ACC112 (cell line): ENCODE measurements around the gene TNNC1.

Experiments used
- H2AFZ ChIP-seq: fragments of 200-600 bp; sonication (generic); one replicate; pipeline ENCODE4 v1.6.0; 2017; ENCODE audit warnings: antibody characterized with exemption, low read length; ENCODE audit not compliant: unreplicated experiment
- H3K27ac ChIP-seq: fragments of 200-600 bp; sonication (generic); 2 replicates; pipeline ENCODE4 v1.5.1; 2014; ENCODE audit warnings: low read depth, mild to moderate bottlenecking, antibody characterized with exemption, low read length, moderate library complexity
- H3K27me3 ChIP-seq: fragments of 200-600 bp; sonication (generic); 2 replicates; pipeline ENCODE4 v1.6.1; 2014; ENCODE audit warnings: mild to moderate bottlenecking, antibody characterized with exemption, low read length, moderate library complexity, mixed read lengths; ENCODE audit not compliant: insufficient read depth
- H3K36me3 ChIP-seq: fragments of 200-600 bp; sonication (generic); 2 replicates; pipeline ENCODE4 v1.6.1; 2016; ENCODE audit warnings: mild to moderate bottlenecking, antibody characterized with exemption, low read length, moderate library complexity, mixed read lengths; ENCODE audit not compliant: insufficient read depth
- H3K4me1 ChIP-seq: fragments of 200-600 bp; sonication (generic); one replicate; pipeline ENCODE4 v1.6.1; 2016; ENCODE audit warnings: low read length, mixed read lengths; ENCODE audit not compliant: insufficient read depth, unreplicated experiment, control insufficient read depth
- H3K4me3 ChIP-seq: fragments of 200-600 bp; sonication (generic); 2 replicates; pipeline ENCODE4 v1.5.1; 2014; ENCODE audit warnings: mild to moderate bottlenecking, low read depth, low read length
- H3K79me2 ChIP-seq: fragments of 200-600 bp; sonication (generic); one replicate; pipeline ENCODE4 v1.6.0; 2016; ENCODE audit warnings: low read length; ENCODE audit not compliant: control insufficient read depth, unreplicated experiment, insufficient read depth

The TNNC1 gene

DNA sequence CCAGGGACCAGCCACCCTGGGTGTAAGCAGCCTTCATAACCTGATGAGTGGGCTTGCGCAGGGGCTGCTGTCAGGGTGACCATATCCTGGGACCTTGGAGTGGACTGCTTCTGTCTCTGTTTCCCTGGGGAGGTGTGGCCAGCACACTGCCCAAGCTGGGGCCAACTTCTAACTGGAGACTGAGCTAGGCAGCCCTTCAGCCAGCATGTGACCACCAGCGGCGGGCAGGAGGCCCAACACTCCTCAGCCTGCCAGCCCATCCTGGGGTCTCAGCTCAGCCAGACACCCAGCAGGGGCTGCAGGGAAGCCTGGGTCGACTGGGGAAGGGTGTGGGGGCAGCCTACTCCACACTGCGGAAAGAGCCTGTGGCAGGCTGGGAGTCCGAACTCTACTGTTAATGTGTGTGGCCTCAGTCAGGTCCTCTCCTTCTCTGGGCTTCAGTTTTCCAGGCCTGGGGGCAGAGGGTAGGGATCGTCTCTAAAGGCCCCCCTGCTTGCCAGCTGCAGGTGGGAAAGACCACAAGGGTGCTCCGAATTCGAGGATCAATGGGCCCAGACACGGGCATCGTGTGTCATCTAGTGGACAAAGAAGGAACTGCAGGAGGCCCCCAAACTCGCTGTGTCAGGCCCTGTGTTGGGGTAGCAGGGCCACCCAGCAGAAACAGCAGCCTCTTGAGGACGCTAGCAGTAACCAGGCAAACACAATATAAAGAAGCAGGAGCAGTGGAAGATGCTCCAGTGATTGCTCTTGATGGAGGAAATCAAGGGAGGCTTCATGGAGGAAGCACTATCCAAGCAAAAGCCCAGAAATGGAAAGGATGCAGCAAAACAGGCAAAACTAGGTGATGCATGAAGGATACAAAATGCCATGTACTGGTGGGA is 7.0 kb downstream of the TNNC1 start:
- Histone ChIP-seq H3K79me2 (no peaks in the 10 kb centered on the region), H3K27ac (no peak overlapping the region), H3K36me3 (no peaks in the 10 kb centered on the region), H2AFZ (no peak overlapping the region), H3K4me3 (no peak overlapping the region), H3K27me3 (no peaks in the 10 kb centered on the region), H3K4me1 (no peaks in the 10 kb centered on the region)

DNA sequence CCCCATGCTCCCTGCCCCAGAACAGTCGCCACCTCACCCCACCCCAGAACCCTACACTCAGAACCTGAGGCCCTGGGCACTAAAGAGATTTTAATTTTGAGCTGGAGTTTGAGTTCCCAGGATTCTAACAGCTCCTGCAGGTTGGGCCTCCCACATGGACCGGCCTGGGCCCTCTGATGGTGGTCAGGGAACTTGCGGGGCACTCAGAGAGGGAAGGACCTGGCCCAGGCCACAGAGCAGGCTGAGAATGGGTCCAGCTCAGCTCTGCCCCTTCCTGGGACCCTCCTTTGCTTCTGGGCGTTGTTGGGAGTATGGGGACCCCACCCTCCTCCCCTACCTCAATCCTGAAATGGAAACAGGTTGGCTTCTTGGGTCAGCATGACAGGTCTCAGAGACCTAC is 7.8 kb downstream of the TNNC1 start:
- H3K79me2 ChIP-seq: no peaks in the 10 kb centered on the region
- no peak overlapping the region for H2AFZ ChIP-seq
- H3K27ac ChIP-seq: no peak overlapping the region
- no peaks in the 10 kb centered on the region for H3K4me1 ChIP-seq
- H3K27me3 ChIP-seq: no peaks in the 10 kb centered on the region
- H3K4me3 ChIP-seq: no peak overlapping the region
- no peaks in the 10 kb centered on the region for H3K36me3 ChIP-seq

DNA sequence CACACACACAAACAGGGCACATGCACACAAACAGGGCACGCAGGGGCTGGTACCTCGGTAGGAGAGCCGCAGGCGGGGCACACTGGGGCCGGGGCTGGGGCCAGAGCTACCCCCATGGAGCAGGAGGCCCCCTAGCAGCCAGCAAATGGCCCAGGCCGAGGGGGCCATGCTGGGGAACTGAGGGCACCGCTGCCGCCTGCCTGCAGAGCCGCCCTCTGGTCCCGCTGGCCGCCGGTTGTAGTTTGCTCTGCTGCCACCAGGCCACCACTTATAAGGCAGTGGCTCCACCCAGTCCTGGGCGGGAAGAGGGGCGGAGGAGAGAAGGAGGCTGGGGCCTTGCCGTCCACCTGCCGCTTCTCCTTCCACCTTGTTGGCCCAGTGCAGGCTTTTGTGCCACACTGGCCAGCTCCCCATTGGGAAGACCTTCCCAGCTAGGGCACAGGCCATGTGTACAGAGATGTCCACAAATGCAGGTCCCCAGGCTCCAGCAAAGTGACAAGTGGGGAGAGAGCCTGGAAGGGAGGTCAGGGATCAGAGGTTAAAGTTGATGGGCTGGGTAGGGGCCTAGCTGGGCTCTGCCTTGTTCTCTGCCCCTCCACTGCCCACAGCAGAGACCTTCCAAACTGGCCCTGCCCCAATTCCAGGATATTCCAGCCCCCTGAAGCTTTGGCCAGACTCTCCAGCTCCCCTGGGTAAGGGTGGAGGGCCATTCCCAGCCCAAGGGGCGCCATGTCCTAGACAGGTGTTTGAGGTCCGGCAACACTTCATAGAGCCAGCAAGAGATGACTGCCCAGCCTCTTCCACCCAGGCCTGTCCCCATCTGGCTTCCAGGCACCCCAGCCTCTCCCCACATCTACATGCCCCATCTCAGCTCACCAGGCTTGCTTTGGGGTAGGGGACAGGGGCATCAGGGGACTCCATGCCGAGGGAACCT is 8.7 kb downstream of the TNNC1 start, which contains the start of gene SEMA3G:
TSS of gene SEMA3G (minus strand) at position 244 of the 934 bp plus-strand sequence. CDS start at position 168, 76 bp downstream.
- H3K4me1 ChIP-seq: no peaks in the 10 kb centered on the region
- no peaks in the 10 kb centered on the region for H3K27me3 ChIP-seq
- no peak within 1 kb of the TSS for H3K4me3 ChIP-seq
- H3K79me2 ChIP-seq: no peaks in the 10 kb centered on the region
- no peak within 1 kb of the TSS for H2AFZ ChIP-seq
- no peak within 1 kb of the TSS for H3K27ac ChIP-seq
- H3K36me3 ChIP-seq: no peaks in the 10 kb centered on the region

DNA sequence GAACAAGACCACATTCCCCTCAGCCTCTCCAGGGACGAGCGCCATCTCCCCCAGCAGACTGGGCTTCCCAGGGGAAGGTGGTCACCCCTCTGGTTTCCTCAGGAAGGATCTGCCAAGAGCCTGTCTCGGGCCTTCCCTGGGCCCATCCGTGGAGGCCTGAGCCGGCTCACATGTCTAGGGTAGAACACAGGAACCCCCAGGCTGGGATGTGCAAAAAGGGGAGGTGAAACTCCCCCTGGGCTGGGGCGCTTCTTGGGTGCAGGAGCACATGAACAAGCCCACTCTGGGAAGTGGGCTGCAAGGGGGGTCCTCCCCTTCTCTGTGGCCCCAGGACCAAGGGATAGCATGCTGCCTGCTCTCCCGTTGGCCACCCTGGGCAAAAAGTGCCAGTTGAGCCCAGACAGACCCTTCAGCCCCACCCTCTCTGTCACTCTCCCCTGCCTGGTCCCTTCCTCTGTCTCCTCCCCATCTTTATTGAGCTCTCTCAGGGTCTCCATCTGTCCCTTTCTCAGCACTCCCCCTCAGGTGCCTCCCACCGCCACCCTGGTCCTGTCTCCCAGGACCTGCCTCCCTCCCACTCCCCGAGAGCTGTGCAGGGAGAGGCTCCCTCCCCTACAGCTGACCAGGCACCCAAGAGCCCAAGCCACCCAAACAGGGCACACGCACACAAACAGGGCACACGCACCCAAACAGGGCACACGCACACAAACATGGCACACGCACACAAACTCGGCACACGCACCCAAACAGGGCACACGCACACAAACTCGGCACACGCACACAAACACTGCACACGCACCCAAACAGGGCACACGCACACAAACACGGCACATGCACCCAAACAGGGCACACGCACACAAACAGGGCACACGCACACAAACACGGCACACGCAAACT is 9.8 kb downstream of the TNNC1 start:
- Histone ChIP-seq H3K79me2 (no peaks in the 10 kb centered on the region), H3K27ac (no peak overlapping the region), H2AFZ (no peak overlapping the region), H3K27me3 (no peaks in the 10 kb centered on the region), H3K4me1 (no peaks in the 10 kb centered on the region), H3K36me3 (no peaks in the 10 kb centered on the region), H3K4me3 (no peak overlapping the region)

DNA sequence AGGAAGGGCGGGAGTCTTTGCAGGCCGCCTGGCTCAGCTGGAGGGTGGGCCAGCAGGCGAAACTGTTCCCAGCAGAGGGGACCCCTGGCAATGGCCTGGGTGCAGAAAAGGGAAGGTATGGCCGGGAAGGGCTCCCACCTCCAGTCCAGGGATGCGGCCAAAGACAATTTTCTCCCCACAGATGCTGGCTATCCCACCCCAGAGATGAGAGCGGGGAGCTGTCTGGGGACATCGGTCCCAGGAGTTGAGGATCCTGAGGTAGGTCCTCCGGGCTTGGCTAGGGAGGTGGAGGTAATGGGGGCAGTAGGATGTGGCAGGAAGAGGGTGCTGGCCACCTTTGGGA is 10.6 kb downstream of the TNNC1 start:
- Histone ChIP-seq H3K27me3 (no peaks in the 10 kb centered on the region), H2AFZ (no peak overlapping the region), H3K27ac (no peak overlapping the region), H3K79me2 (no peaks in the 10 kb centered on the region), H3K36me3 (no peaks in the 10 kb centered on the region), H3K4me1 (no peaks in the 10 kb centered on the region), H3K4me3 (no peak overlapping the region)

DNA sequence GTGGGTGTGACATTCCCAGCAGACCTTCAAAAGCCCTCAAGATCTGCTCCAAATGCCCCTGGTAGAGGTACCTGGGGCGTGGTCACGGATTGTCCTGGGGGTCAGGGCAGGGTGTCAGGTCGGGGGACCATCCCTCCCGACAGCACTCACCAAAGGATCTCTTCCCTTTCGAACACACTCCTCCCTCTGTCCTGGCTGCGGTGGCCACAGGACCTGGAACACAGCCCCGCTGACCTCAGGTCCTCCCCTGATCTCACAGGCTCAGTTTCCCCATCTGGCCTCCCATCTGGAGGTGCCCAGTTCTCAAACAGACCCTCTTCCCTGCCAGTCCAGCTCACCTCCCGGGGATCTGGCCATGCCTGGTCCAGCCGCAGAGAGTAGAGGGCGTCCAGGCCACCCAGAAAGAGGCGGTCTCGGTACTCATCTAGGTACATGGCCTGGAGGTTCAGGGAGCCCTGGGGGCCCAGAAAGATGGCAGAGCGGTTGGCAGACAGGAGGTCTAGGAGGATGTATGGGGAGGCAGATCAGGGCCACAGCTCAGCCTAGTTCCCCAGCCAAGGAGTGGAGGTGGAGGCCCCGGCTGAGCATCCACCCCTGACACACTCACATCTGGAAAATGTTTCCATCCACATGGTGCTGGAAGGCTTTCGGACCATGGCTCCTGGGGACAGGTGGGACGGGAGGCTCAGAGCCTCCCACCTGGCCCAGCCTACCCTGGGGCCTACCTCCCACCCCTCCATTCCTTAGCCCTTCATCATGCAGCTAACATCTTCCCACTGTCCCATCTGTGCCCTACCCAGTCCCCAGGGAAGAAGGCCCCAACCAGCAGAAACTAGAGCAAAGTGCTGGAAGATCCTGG is 11.2 kb downstream of the TNNC1 start:
- Histone ChIP-seq H3K79me2 (no peaks in the 10 kb centered on the region), H3K4me3 (no peak overlapping the region), H3K36me3 (no peaks in the 10 kb centered on the region), H3K4me1 (no peaks in the 10 kb centered on the region), H3K27me3 (no peaks in the 10 kb centered on the region), H2AFZ (no peak overlapping the region), H3K27ac (no peak overlapping the region)

DNA sequence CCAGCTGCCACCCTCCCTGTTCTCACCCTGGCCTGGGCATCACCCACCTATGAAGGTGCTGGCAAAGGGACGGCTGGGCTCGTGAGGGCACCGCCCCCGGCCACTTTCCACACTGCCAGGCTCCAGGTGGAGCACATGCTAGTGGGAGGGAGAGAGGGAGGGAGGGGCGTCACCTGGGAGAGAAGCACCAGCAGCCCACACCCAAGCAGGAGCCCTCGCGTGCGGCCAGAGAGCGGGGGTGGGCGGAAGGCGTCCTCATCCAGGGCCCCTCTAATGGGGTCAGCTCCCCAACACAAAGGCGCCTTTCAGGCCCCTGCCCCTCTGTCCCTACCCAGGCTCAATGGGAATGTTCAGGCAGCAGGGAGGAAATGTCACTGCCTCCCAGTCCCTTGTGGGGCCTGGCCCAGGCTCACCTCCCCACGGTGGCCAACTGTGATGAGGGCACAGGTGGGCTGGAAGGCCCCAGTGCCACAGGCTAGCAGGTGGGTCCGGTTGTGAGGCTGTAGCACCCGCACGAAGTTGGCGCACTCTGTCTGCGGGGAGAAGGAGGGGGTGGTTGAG is 12.0 kb downstream of the TNNC1 start:
- Histone ChIP-seq H3K27ac (no peak overlapping the region), H3K4me3 (no peak overlapping the region), H3K4me1 (peaks cover 2% of the 10 kb centered on the region), H3K36me3 (no peaks in the 10 kb centered on the region), H3K79me2 (no peaks in the 10 kb centered on the region), H2AFZ (no peak overlapping the region), H3K27me3 (no peaks in the 10 kb centered on the region)

DNA sequence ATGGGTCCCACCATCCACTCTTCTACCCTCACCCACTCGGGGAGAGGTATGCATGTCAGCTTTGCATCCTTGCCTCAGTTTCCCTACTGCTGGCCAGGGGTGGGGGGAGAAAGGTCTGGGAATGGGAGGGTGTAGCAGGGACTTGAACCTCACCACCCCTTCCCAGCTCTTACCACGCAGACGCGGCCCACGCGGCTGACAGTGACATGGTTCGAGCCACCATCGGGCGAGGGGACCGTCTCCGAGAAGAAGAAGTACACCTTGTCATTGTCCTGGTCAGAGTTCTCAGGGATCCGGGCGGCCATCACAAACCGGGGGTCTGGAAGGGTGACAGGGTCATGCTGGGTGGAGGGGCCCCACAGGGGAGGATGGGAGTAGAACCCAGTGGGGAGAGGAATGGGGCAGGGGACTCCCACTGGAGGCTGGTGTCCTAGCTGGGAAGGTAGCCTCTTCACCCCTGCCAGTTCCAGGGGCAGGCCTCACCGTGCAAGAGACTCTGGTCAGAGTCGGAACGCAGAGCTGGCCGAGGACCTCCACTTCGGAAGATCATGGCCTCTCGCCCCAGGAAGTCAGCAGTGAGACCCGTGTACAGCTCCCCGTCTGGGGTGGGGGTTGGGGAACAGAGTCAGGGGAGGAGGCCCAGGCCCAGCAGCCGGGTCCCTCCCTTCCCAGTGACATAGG is 12.6 kb downstream of the TNNC1 start:
- Histone ChIP-seq H3K4me3 (no peak overlapping the region), H2AFZ (no peak overlapping the region)

DNA sequence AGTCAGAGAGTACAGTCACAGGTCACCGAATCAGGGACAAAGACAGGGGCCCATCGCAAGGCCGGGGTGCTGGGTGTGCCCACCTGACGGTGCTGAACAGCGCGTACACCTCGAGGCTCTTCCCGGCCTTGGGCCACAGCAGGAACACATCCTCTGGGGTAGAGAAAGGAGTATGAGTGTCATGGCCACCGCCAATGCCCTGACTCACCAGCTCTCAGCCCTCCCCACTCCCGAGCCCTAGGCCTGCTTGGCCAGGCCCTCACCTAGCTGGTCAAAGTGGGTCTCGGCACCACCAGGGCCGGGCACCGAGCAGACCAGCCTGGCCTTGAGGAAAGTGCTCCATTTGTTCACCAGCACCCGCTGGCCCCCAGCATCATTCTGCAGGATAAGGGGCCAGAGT is 13.2 kb downstream of the TNNC1 start:
- Histone ChIP-seq H3K27ac (no peak overlapping the region), H3K27me3 (no peaks in the 10 kb centered on the region)

More for the DNA sequence above, 12.6 kb downstream of the TNNC1 start:
- Histone ChIP-seq H3K4me1 (peaks cover 7% of the 10 kb centered on the region), H3K27me3 (no peaks in the 10 kb centered on the region), H3K27ac (no peak overlapping the region), H3K36me3 (no peaks in the 10 kb centered on the region), H3K79me2 (no peaks in the 10 kb centered on the region)

More for the DNA sequence above, 13.2 kb downstream of the TNNC1 start:
- Histone ChIP-seq H3K79me2 (no peaks in the 10 kb centered on the region), H2AFZ (no peak overlapping the region), H3K4me3 (no peak overlapping the region), H3K36me3 (no peaks in the 10 kb centered on the region), H3K4me1 (peaks cover 7% of the 10 kb centered on the region)
